HUES64 (cell line): ENCODE results near the gene MICOS13.
A peak's percentile ranks its signal among the peaks of the same experiment; 100 is the strongest.

Source experiments
- H3K27ac ChIP-seq: 2 replicates; pipeline ENCODE4 v1.7.0; 2013; ENCODE audit warnings: low read depth, low read length, inconsistent platforms
- H3K27me3 ChIP-seq: 2 replicates; pipeline ENCODE4 v1.6.1; 2013; ENCODE audit warnings: mild to moderate bottlenecking, low read length; ENCODE audit not compliant: insufficient read depth
- H3K36me3 ChIP-seq: 2 replicates; pipeline ENCODE4 v1.6.1; 2013; ENCODE audit warnings: mild to moderate bottlenecking, low read length; ENCODE audit not compliant: insufficient read depth
- H3K4me1 ChIP-seq: 2 replicates; pipeline ENCODE4 v1.6.1; 2013; ENCODE audit warnings: mild to moderate bottlenecking, low read length, moderate library complexity; ENCODE audit not compliant: insufficient read depth
- H3K4me3 ChIP-seq: 2 replicates; pipeline ENCODE4 v1.5.1; 2013; ENCODE audit warnings: mild to moderate bottlenecking, low read length, moderate library complexity
- H3K9ac ChIP-seq: 2 replicates; pipeline ENCODE4 v1.6.1; 2013; ENCODE audit warnings: mild to moderate bottlenecking, low read depth, low read length
- H3K9me3 ChIP-seq: 2 replicates; pipeline ENCODE4 v1.6.1; 2013; ENCODE audit warnings: low read depth, low read length; ENCODE audit not compliant: insufficient read depth
- WGBS: fragments of 150-250, 120-280 bp; methylation state at CpG from one replicate; pipeline ENCODE4 v1.1.7; 2013; ENCODE audit warnings: missing lambda C conversion rate; 5-methylcytosine and 5-hydroxymethylcytosine counted together

MICOS13 gene

DNA sequence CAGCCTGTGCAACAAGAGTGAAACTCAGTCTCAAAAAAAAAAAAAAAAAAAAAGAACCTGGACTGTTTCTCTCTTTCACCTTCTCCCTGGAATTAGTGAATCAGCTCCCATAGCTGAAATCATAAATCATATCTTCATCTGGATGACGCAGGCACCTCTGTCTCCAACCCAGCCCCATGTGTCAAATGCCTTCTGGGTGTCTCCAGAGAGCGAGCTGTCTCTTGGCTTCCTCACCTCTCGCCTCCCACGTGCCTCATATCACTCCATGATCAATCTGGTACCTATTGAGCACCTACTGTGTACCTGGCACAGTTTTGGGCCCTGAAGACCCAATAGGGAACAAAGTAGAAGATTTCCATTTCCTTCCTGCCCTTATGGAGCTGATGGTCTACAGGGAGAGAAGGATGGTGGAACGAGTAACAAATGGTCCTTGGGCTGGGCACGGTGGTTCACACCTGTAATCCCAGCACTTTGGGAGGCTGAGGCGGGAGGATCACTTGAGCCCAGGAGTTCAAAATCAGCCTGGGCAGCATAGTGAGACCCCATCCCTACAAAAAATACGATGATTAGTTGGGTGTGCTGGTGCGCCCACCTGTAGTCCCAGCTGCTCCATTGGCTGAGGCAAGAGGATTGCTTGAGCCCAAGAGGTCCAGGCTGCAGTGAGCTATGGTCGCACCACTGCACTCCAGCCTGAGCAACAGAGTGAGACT lies 3.0 kb upstream of the MICOS13 start:
- H3K27me3 ChIP-seq = no peaks in the 10 kb centered on the region
- no peak overlapping the region for H3K27ac ChIP-seq
- no peaks in the 10 kb centered on the region for H3K9me3 ChIP-seq
- H3K4me3 ChIP-seq = no peak overlapping the region
- H3K9ac ChIP-seq = no peak overlapping the region
- WGBS = 93% methylated on average over 10 of the region's 10 CpGs
- no peaks in the 10 kb centered on the region for H3K36me3 ChIP-seq
- H3K4me1 ChIP-seq = no peaks in the 10 kb centered on the region

GRCh38 chr19:5682107-5682482 lies 1.8 kb upstream of the MICOS13 start:
- Histone ChIP-seq H3K36me3 (no peaks in the 10 kb centered on the region), H3K9ac (no peak overlapping the region), H3K9me3 (no peaks in the 10 kb centered on the region), H3K27me3 (no peaks in the 10 kb centered on the region), H3K27ac (no peak overlapping the region), H3K4me1 (no peaks in the 10 kb centered on the region), H3K4me3 (0 out of 2 replicates have a peak overlapping the region, but pooled peaks have one; percentile 77)
- 89% methylated on average over 3 of the region's 3 CpGs for WGBS

GRCh38 chr19:5681391-5682106 lies 1.2 kb upstream of the MICOS13 start:
- H3K9me3 ChIP-seq = no peaks in the 10 kb centered on the region
- no peaks in the 10 kb centered on the region for H3K4me1 ChIP-seq
- peak overlapping the region; percentile 52 for H3K9ac ChIP-seq
- H3K36me3 ChIP-seq = no peaks in the 10 kb centered on the region
- 74% methylated on average over 17 of the region's 17 CpGs for WGBS
- no peaks in the 10 kb centered on the region for H3K27me3 ChIP-seq
- H3K4me3 ChIP-seq = peak overlapping the region; percentile 77
- no peak overlapping the region for H3K27ac ChIP-seq

DNA sequence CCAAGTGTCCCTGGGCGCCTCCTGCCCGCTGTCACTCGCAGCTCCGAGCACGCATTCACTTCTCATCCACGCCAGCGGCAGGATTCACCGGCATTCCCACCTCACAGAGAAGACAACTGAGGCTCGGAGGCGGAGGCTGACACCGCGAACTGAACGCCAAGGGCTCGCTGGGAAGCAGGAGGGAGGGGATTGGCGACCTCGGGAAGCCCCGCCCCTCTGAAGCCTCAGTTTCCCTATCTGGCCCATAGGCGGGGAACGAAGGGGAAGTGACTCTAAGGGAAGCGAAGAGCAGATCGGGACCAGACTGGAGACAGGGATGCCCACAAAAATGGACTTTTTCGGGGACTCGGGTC lies 256 bp downstream of the MICOS13 start:
- Histone ChIP-seq H3K9ac (peak overlapping the region; percentile 68), H3K4me3 (peak overlapping the region; percentile 77), H3K27me3 (no peaks in the 10 kb centered on the region), H3K36me3 (no peaks in the 10 kb centered on the region), H3K27ac (peak overlapping the region; percentile 52), H3K4me1 (no peaks in the 10 kb centered on the region), H3K9me3 (no peaks in the 10 kb centered on the region)
- WGBS = 3% methylated on average over 23 of the region's 23 CpGs

DNA sequence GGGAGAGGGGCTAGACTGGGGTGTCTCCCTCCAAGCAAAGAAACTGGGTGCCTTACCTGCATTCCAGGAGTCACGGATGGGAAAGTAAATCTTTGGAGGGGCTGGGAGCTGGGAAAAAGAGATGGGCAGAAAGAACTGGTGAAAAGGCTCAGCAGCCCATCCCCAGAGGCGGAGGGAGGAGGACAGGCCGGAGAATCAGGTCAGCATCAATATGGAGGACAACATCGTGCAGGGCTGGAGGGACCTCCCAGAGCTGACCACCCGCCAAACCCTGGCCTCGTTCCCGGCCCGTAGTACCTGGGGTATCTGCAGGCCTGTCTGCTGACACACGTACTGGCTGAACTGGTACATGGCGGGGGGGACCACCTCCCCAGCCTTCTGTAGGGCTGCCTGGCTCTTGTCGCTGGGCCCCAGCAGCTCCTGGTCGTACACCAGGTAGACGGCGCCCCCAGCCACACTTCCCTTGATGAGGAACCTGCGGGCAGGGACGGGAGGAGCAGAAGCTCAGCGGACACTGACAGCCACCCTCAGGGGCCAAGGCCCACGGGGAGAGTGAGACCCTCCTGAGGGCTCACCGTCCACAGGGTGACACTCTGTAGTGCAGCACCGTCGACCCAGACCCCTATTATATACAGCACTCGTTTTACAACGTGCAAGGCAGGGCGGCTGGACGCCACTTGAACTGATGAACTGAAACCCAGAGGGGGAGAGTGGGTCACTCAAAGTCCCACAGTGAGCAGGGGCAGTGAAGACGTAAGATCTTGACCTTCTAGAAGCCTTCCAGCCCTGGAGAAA lies 830 bp downstream of the MICOS13 start:
- WGBS = 53% methylated on average over 26 of the region's 26 CpGs
- Histone ChIP-seq H3K9ac (peak overlapping the region; percentile 68), H3K27me3 (no peaks in the 10 kb centered on the region), H3K4me1 (no peaks in the 10 kb centered on the region; the same call in 1 of the 2 replicates), H3K9me3 (no peaks in the 10 kb centered on the region), H3K4me3 (peak overlapping the region; percentile 77), H3K36me3 (no peaks in the 10 kb centered on the region), H3K27ac (no peak overlapping the region)

DNA sequence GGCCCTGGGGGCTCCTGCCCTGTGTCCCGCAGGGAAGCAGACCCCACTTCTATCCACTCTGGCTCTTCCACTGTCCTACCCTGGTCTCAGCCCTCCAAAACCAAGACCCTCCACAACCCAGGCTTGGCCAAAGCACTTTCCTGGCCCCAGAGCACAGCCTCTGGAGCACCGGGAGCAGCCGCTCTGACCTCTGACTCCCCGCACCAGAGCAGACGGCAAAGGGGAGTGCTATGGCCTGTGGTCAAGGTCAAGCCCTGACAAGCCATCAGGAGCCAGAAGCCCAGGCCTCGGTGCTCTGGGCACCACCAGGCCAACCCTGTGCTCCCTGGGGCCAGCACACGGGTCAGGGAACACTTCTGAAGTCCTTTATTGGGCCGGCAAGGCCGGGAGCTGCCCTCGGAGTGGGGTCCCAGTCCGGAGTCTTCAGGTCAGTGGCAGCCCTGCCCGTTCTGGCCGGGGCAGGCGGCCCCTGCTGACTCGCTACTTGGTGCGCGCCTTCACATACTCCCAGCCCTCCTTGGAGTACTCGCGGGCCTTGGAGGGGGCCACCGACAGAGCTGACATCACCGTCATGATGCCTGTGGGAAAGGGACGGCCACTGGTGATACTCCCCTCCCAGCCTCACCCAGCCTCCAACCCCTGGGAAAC lies 2.1 kb downstream of the MICOS13 start:
- WGBS = 94% methylated on average over 21 of the region's 22 CpGs
- H3K4me3 ChIP-seq = no peak overlapping the region
- no peak overlapping the region for H3K27ac ChIP-seq
- H3K9me3 ChIP-seq = no peaks in the 10 kb centered on the region
- no peak overlapping the region for H3K9ac ChIP-seq
- no peaks in the 10 kb centered on the region; the same call in 1 of the 2 replicates for H3K4me1 ChIP-seq
- no peaks in the 10 kb centered on the region for H3K27me3 ChIP-seq
- H3K36me3 ChIP-seq = no peaks in the 10 kb centered on the region

- no peak overlapping the region for H3K9ac ChIP-seq
- no peak overlapping the region for H3K4me3 ChIP-seq
- H3K9me3 ChIP-seq = no peaks in the 10 kb centered on the region
- H3K27me3 ChIP-seq = no peaks in the 10 kb centered on the region
- 93% methylated on average over 9 of the region's 9 CpGs for WGBS
- H3K27ac ChIP-seq = no peak overlapping the region
- no peaks in the 10 kb centered on the region; the same call in 1 of the 2 replicates for H3K4me1 ChIP-seq
- peaks cover 5% of the 10 kb centered on the region; the same call in 1 of the 2 replicates for H3K36me3 ChIP-seq
Observed at GRCh38 chr19:5677580-5677979, 2.7 kb downstream of the MICOS13 start.

- no peaks in the 10 kb centered on the region for H3K9me3 ChIP-seq
- H3K4me1 ChIP-seq = no peaks in the 10 kb centered on the region; the same call in 1 of the 2 replicates
- WGBS = 90% methylated on average over 10 of the region's 10 CpGs
- no peaks in the 10 kb centered on the region for H3K27me3 ChIP-seq
- peaks cover 5% of the 10 kb centered on the region; the same call in 1 of the 2 replicates for H3K36me3 ChIP-seq
- H3K9ac ChIP-seq = no peak overlapping the region
- no peak overlapping the region for H3K27ac ChIP-seq
- H3K4me3 ChIP-seq = no peak overlapping the region
Observed at GRCh38 chr19:5677136-5677535, 3.2 kb downstream of the MICOS13 start.

GRCh38 chr19:5676772-5677105 lies 3.6 kb downstream of the MICOS13 start:
- Histone ChIP-seq H3K36me3 (peaks cover 8% of the 10 kb centered on the region; the same call in 1 of the 2 replicates), H3K4me3 (no peak overlapping the region), H3K27me3 (no peaks in the 10 kb centered on the region), H3K4me1 (no peaks in the 10 kb centered on the region; the same call in 1 of the 2 replicates), H3K27ac (no peak overlapping the region), H3K9me3 (no peaks in the 10 kb centered on the region), H3K9ac (no peak overlapping the region)
- WGBS = 90% methylated on average over 13 of the region's 13 CpGs

GRCh38 chr19:5676105-5676771 lies 4.1 kb downstream of the MICOS13 start:
- no peak overlapping the region for H3K9ac ChIP-seq
- no peaks in the 10 kb centered on the region for H3K27me3 ChIP-seq
- H3K9me3 ChIP-seq = no peaks in the 10 kb centered on the region
- H3K4me3 ChIP-seq = no peak overlapping the region
- 94% methylated on average over 17 of the region's 17 CpGs for WGBS
- H3K36me3 ChIP-seq = peaks cover 13% of the 10 kb centered on the region; the same call in 1 of the 2 replicates
- no peak overlapping the region for H3K27ac ChIP-seq
- no peaks in the 10 kb centered on the region; the same call in 1 of the 2 replicates for H3K4me1 ChIP-seq
